ENCODE results near the gene RNF32.
"Not testable (repeated sequence)": the region's sequence is repeated elsewhere in the genome, so short reads cannot be mapped to it uniquely, and the experiment has no call there.

The RNF32 gene

GRCh38 chr7:156642306-156643045 lies 1.9 kb downstream of the RNF32 start:
- DNase-seq = no peak

GRCh38 chr7:156647330-156647729 lies 6.8 kb downstream of the RNF32 start:
- DNase-seq = not testable (repeated sequence)

GRCh38 chr7:156650042-156650441 lies 9.5 kb downstream of the RNF32 start:
- no peak for DNase-seq

- no peak for DNase-seq
Measured at GRCh38 chr7:156651474-156651873, 10.9 kb downstream of the RNF32 start.

- DNase-seq = no peak
Measured at GRCh38 chr7:156652886-156653568, 12.5 kb downstream of the RNF32 start.

- DNase-seq = no peak
Measured at GRCh38 chr7:156654511-156655234, 14.1 kb downstream of the RNF32 start.

GRCh38 chr7:156655251-156655650 lies 14.7 kb downstream of the RNF32 start:
- DNase-seq = no peak

- DNase-seq = no peak
Measured at GRCh38 chr7:156655983-156656382, 15.4 kb downstream of the RNF32 start.

GRCh38 chr7:156656598-156656997 lies 16.0 kb downstream of the RNF32 start:
- DNase-seq = no peak

- no peak for DNase-seq
Measured at GRCh38 chr7:156657681-156658080, 17.1 kb downstream of the RNF32 start.

- DNase-seq = no peak
Measured at GRCh38 chr7:156659203-156659602, 18.6 kb downstream of the RNF32 start.

- DNase-seq = no peak
Measured at GRCh38 chr7:156659961-156660360, 19.4 kb downstream of the RNF32 start.

- DNase-seq = no peak
Measured at GRCh38 chr7:156661637-156662036, 21.1 kb downstream of the RNF32 start.

- no peak for DNase-seq
Measured at GRCh38 chr7:156662277-156662676, 21.7 kb downstream of the RNF32 start.

GRCh38 chr7:156665101-156665500 lies 24.5 kb downstream of the RNF32 start:
- no peak for DNase-seq

GRCh38 chr7:156666368-156667109 lies 26.0 kb downstream of the RNF32 start:
- DNase-seq = no peak

- no peak for DNase-seq
Measured at GRCh38 chr7:156667110-156667426, 26.5 kb downstream of the RNF32 start.

GRCh38 chr7:156668130-156668741 lies 27.7 kb downstream of the RNF32 start:
- no peak for DNase-seq

GRCh38 chr7:156669035-156669828 lies 28.7 kb downstream of the RNF32 start:
- no peak for DNase-seq

- no peak for DNase-seq
Measured at GRCh38 chr7:156673454-156673853, 32.9 kb downstream of the RNF32 start.

GRCh38 chr7:156673902-156674301 lies 33.3 kb downstream of the RNF32 start:
- DNase-seq = no peak

GRCh38 chr7:156675721-156676120 lies 35.1 kb downstream of the RNF32 start:
- no peak for DNase-seq
